Panc1 (cell line): ENCODE results near the gene CALCOCO2. TPM values are rescaled to one million over a fixed set of nuclear protein-coding genes. Genes with fewer than 3 reads are reported as not detected.

Source experiments
- ATAC-seq: fragments of 200-7000 bp; cut with Tn5 transposase; 2 replicates; pipeline ENCODE4 v1.9.1; 2020; ENCODE audit warnings: mild to moderate bottlenecking, moderate library complexity
- Bru-seq: library from RNA; stranded (reverse); fragments of 400-500 nt; gene quantifications from one replicate; lab custom pipeline; 2021; lab: Mats Ljungman, UMichigan
- BruChase-seq, 2 experiments: library from RNA; stranded (reverse); fragments of 400-500 nt; gene quantifications; one replicate each; lab custom pipeline; 2021; lab: Mats Ljungman, UMichigan
- BruUV-seq: library from RNA; stranded (reverse); fragments of 400-500 nt; replicated peaks from 2 replicates; lab custom pipeline; 2021; lab: Mats Ljungman, UMichigan
- CTCF ChIA-PET: fragments of 300-600 bp; sonication (Branson Sonifier 250); formaldehyde crosslinking; loops from one replicate; lab custom pipeline; 2022; ENCODE audit warnings: antibody characterized with exemption; lab: Charles Lee
- POLR2A ChIA-PET: fragments of 300-600 bp; sonication (Branson Sonifier 250); formaldehyde crosslinking; loops from one replicate; lab custom pipeline; 2022; ENCODE audit warnings: antibody characterized with exemption; lab: Charles Lee
- DNase-seq: peaks from one replicate; pipeline ENCODE4 v3.0.0-alpha.2; 2010; ENCODE audit warnings: low read depth, low spot score
- H3K27ac ChIP-seq: 2 replicates; pipeline ENCODE4 v1.5.1; 2011; ENCODE audit warnings: mild to moderate bottlenecking, low read length, inconsistent platforms
- H3K27me3 ChIP-seq: fragments of 200-500 bp; sonication (Bioruptor generic); 2 replicates; pipeline ENCODE4 v1.6.0; 2014; ENCODE audit warnings: low read length, inconsistent platforms; ENCODE audit not compliant: control insufficient read depth, insufficient read depth
- H3K36me3 ChIP-seq: fragments of 200-500 bp; sonication (Bioruptor generic); 2 replicates; pipeline ENCODE4 v1.5.1; 2014; ENCODE audit warnings: inconsistent platforms, mild to moderate bottlenecking, low read length, moderate library complexity; ENCODE audit not compliant: control insufficient read depth, insufficient read depth
- H3K4me1 ChIP-seq: 2 replicates; pipeline ENCODE4 v1.5.1; 2011; ENCODE audit warnings: inconsistent platforms, mild to moderate bottlenecking, low read length, moderate library complexity; ENCODE audit not compliant: control insufficient read depth, insufficient read depth
- H3K4me3 ChIP-seq, 2 experiments: 2 replicates each; pipeline ENCODE4 v1.5.1; 2011 to 2012; ENCODE audit warnings: low read depth in 2 of 2, low read length in 2 of 2, mild to moderate bottlenecking in 2 of 2, inconsistent platforms in 1 of 2, moderate library complexity in 1 of 2
- H3K9me3 ChIP-seq: fragments of 200-500 bp; sonication (Bioruptor generic); 2 replicates; pipeline ENCODE4 v1.5.1; 2014; ENCODE audit warnings: low read depth, mild to moderate bottlenecking, inconsistent platforms, low read length, moderate library complexity; ENCODE audit not compliant: control insufficient read depth, insufficient read depth
- POLR2AphosphoS5 ChIP-seq: IDR thresholded peaks from 2 replicates; pipeline ENCODE4 v1.6.1; 2012; ENCODE audit warnings: mild to moderate bottlenecking, low read depth, low read length, moderate library complexity
- SIN3A ChIP-seq: IDR thresholded peaks from 2 replicates; pipeline ENCODE4 v1.6.1; 2012; ENCODE audit warnings: low read depth, mild to moderate bottlenecking, low read length, moderate library complexity, borderline replicate concordance; ENCODE audit not compliant: insufficient read depth
- TCF7L2 ChIP-seq: IDR thresholded peaks from 2 replicates; pipeline ENCODE4 v1.6.1; 2011; ENCODE audit warnings: mild to moderate bottlenecking, low read depth, low read length, inconsistent platforms
- in situ Hi-C: cut with HindIII; loops from 2 replicates; pipeline ENCODE4 v1.10.0; 2016; ENCODE audit warnings: low sequenced_read_pairs, low pct_unique_long_range_greater_than_20kb
- intact Hi-C: fragments of 100-400 bp; cut with micrococcal nuclease; formaldehyde crosslinking; loops from one replicate; pipeline ENCODE4 v1.10.0; 2022; ENCODE audit not compliant: unreplicated experiment
- long read RNA-seq: library from polyadenylated mRNA; unstranded; transcript quantifications from one replicate; pipeline ENCODE4 v2.0.0, GENCODE V29; 2021; ENCODE audit not compliant: unreplicated experiment
- polyA plus RNA-seq: library from polyadenylated mRNA; unstranded; fragments of >200 nt; gene quantifications from one replicate; pipeline ENCODE4 v1.2.1, GENCODE V29; 2012; ENCODE audit warnings: missing spikeins; ENCODE audit not compliant: insufficient read length
- total RNA-seq: library from RNA; stranded (reverse); gene quantifications from one replicate; pipeline ENCODE4 v1.2.1, GENCODE V29; 2021; ENCODE audit not compliant: unreplicated experiment
- TF ChIP-seq, protein P1 (sequence below), 2 experiments: IDR thresholded peaks; 2 replicates each; pipeline ENCODE4 v1.6.1; 2011 to 2012; ENCODE audit warnings: low read depth in 2 of 2, control low read depth in 1 of 2, low read length in 1 of 2, mild to moderate bottlenecking in 1 of 2, moderate library complexity in 1 of 2; ENCODE audit not compliant: insufficient read depth in 1 of 2
- TF ChIP-seq, protein P2 (sequence below): fragments of 450-650 bp; IDR thresholded peaks from 2 replicates; pipeline ENCODE4 v1.5.1; 2017; ENCODE audit warnings: mild to moderate bottlenecking

CALCOCO2 gene, protein sequence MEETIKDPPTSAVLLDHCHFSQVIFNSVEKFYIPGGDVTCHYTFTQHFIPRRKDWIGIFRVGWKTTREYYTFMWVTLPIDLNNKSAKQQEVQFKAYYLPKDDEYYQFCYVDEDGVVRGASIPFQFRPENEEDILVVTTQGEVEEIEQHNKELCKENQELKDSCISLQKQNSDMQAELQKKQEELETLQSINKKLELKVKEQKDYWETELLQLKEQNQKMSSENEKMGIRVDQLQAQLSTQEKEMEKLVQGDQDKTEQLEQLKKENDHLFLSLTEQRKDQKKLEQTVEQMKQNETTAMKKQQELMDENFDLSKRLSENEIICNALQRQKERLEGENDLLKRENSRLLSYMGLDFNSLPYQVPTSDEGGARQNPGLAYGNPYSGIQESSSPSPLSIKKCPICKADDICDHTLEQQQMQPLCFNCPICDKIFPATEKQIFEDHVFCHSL
- total RNA-seq (282 TPM), Bru-seq, nascent RNA (percentile 90 among the genes with signal in this experiment), BruChase-seq, experiment 1, labeled RNA remaining after a 2-hour chase (percentile 91 among the genes with signal in this experiment), BruChase-seq, experiment 2, labeled RNA remaining after a 6-hour chase (percentile 96 among the genes with signal in this experiment)
- 227 TPM for polyA plus RNA-seq
- long read RNA-seq, transcript CALCOCO2-201 (13 exons, 3,682 nt): major isoform, 287 of 385 reads
- long read RNA-seq, partial matches to known transcripts: 39 of 385 reads
- long read RNA-seq, other reads (novel, unspliced or antisense): 58 of 385 reads

DNA sequence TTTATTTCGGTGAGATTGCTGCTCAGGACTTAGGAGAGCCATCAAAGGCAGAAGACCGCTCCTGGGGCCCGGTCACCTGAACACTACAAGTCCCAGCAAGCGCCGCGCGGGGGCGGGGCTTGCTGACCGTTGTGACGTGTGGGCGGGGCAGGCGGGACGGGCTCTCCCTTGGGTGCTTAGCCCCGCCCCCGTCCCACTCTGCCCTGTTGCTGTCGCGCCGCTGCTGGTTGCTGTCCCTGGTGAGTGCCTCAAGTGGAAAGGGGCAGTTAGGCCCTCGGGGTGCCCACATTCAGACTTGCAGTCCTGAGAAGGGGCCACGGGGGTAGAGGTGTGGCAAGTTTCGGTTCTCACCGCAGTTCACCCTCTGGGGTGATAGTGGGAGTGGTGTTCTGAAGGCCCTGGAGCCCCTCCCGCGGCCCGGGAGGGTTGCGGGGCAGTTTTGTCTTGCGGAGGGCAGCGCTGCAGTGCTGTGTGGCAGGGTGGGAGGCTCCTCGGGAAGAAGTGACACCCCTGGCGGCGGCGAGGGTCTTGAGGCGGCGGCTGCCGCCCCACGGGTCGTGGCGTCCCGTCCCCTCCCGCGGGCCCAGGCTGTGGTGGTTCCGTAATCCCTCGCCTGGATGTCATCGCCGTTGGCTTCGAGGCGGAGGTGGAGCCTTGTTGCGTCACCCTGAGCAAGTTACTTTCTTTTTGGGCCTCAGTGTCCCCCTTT lies at the start of gene CALCOCO2:
Gene CALCOCO2 (plus strand): TSS at position 196 of the 709 bp plus-strand sequence. CDS start 10,673 bp downstream, outside the sequence.
- POLR2A ChIA-PET: interaction anchor here (0.5 kb wide), 1 partner anchor 53 kb away, joined by 3 read pairs; no protein-coding TSS in a partner anchor

DNA sequence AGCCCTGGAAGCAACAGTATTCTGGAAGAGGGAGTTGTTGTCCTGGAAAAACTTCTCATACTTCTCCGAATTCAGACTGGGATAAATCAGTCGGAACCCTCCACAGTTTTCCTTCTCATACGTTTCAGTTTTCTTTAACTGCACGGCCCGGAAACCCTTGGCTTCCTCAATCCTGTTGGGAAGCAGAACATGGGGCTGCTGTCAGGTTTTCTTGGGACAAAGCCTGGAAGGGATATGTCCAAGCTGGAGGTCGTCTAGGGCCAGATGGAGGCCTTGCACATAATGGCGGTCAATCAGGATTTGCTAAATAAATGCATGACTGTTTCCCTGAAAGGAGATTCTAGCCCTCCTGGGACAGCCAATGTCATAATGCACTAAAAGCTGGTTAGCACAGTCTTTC lies 43.0 kb upstream of the CALCOCO2 start:
- no peak overlapping the region for H3K4me3 ChIP-seq
- DNase-seq: no peak
- H3K36me3 ChIP-seq: no peaks in the 10 kb centered on the region
- no peaks in the 10 kb centered on the region for H3K9me3 ChIP-seq
- peaks cover 16% of the 10 kb centered on the region for H3K4me1 ChIP-seq
- ATAC-seq: no peak
- no peak overlapping the region for H3K27ac ChIP-seq
- CTCF ChIA-PET: interaction anchor here (1.1 to 5.3 kb wide), 2 partner anchors 62 to 97 kb away, joined by 6 to 98 read pairs; no protein-coding TSS in a partner anchor
- POLR2A ChIA-PET: interaction anchor here (0.6 kb wide), 1 partner anchor 84 kb away, joined by 5 read pairs; no protein-coding TSS in a partner anchor
- H3K27me3 ChIP-seq: no peaks in the 10 kb centered on the region
- BruUV-seq: no TSS peak
- in situ Hi-C loops (no loop called here), intact Hi-C loops (no loop called here)
- TF ChIP-seq TCF7L2: no peak
- TF ChIP-seq, protein P1, sequence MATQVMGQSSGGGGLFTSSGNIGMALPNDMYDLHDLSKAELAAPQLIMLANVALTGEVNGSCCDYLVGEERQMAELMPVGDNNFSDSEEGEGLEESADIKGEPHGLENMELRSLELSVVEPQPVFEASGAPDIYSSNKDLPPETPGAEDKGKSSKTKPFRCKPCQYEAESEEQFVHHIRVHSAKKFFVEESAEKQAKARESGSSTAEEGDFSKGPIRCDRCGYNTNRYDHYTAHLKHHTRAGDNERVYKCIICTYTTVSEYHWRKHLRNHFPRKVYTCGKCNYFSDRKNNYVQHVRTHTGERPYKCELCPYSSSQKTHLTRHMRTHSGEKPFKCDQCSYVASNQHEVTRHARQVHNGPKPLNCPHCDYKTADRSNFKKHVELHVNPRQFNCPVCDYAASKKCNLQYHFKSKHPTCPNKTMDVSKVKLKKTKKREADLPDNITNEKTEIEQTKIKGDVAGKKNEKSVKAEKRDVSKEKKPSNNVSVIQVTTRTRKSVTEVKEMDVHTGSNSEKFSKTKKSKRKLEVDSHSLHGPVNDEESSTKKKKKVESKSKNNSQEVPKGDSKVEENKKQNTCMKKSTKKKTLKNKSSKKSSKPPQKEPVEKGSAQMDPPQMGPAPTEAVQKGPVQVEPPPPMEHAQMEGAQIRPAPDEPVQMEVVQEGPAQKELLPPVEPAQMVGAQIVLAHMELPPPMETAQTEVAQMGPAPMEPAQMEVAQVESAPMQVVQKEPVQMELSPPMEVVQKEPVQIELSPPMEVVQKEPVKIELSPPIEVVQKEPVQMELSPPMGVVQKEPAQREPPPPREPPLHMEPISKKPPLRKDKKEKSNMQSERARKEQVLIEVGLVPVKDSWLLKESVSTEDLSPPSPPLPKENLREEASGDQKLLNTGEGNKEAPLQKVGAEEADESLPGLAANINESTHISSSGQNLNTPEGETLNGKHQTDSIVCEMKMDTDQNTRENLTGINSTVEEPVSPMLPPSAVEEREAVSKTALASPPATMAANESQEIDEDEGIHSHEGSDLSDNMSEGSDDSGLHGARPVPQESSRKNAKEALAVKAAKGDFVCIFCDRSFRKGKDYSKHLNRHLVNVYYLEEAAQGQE (IDR thresholded peaks at IDR 0.05; ENCODE audit: insufficient read depth in 1 of 2, low read depth in 2 of 2, low read length in 1 of 2): no peak
- TF ChIP-seq SIN3A: no peak
- no peak for TF ChIP-seq POLR2AphosphoS5

More for the DNA sequence above, at the start of gene CALCOCO2:
- peak; percentile 99 for TF ChIP-seq TCF7L2
- peak; percentile 97 for TF ChIP-seq SIN3A
- TF ChIP-seq, protein P1 (IDR thresholded peaks at IDR 0.05; ENCODE audit: insufficient read depth in 1 of 2, low read depth in 2 of 2, low read length in 1 of 2): peak; percentile 79 to 84
- TF ChIP-seq POLR2AphosphoS5: peak; percentile 90
- TF ChIP-seq, protein P2, sequence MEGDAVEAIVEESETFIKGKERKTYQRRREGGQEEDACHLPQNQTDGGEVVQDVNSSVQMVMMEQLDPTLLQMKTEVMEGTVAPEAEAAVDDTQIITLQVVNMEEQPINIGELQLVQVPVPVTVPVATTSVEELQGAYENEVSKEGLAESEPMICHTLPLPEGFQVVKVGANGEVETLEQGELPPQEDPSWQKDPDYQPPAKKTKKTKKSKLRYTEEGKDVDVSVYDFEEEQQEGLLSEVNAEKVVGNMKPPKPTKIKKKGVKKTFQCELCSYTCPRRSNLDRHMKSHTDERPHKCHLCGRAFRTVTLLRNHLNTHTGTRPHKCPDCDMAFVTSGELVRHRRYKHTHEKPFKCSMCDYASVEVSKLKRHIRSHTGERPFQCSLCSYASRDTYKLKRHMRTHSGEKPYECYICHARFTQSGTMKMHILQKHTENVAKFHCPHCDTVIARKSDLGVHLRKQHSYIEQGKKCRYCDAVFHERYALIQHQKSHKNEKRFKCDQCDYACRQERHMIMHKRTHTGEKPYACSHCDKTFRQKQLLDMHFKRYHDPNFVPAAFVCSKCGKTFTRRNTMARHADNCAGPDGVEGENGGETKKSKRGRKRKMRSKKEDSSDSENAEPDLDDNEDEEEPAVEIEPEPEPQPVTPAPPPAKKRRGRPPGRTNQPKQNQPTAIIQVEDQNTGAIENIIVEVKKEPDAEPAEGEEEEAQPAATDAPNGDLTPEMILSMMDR: no peak
- ATAC-seq: peak; percentile 99
- H3K4me1 ChIP-seq: peaks cover 18% of the 10 kb centered on the region
- CTCF ChIA-PET: interaction anchor here (0.6 to 2.1 kb wide), 2 partner anchors 54 to 268 kb away, joined by 3 to 5 read pairs; no protein-coding TSS in a partner anchor
- H3K4me3 ChIP-seq: peak within 1 kb of the TSS; percentile 68 to 91
- H3K9me3 ChIP-seq: no peaks in the 10 kb centered on the region
- in situ Hi-C loops: no loop called here
- H3K27ac ChIP-seq: peak within 1 kb of the TSS; percentile 92
- no TSS peak for BruUV-seq
- H3K27me3 ChIP-seq: no peaks in the 10 kb centered on the region
- H3K36me3 ChIP-seq: no peaks in the 10 kb centered on the region
- peak; percentile 64 for DNase-seq
- intact Hi-C loops: no loop called here
